ENCODE results near the gene DAB1.

Gene DAB1

DNA sequence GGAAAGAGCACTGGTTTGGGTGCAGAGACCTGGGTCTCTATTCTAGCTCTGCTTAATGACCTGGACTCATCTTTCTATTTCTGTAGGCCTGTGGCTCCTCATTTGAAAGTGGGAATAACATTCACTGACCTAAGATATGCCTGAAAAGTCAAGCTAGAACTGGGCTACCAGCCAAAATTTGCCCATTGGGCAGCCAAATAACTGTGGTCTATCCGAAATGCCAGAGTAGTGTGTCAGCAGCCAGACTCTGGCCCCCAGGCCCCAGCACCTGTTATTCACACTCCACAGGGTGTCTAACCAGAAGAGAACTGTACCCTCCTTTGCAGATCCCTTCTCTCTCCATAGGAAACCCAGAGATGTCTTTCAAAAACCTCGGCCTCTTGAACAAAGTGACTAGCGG, 12.6 kb downstream of the DAB1 start:
- no peak for DNase-seq (ENCODE audit: low read depth in 3 of 3)

DNA sequence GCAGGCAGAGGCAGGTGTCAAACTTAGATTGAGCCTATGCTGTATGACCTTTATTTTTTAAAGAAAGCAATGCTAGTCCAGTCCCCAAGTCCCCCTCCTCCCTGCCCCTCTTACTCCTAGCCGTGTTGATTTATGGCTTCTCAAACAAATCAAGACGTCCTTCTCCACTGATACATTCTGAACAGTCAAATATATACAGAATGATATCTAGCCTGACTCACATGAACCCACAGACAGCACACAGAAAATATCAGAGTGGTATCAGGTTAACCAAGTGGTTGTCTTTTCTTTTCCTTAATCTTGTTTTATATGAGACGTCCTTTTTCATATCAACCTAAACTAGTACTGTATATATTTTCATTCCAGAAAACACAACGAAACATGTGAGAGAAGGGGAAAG, 13.4 kb downstream of the DAB1 start:
- DNase-seq (ENCODE audit: low read depth in 3 of 3), result no peak

DNA sequence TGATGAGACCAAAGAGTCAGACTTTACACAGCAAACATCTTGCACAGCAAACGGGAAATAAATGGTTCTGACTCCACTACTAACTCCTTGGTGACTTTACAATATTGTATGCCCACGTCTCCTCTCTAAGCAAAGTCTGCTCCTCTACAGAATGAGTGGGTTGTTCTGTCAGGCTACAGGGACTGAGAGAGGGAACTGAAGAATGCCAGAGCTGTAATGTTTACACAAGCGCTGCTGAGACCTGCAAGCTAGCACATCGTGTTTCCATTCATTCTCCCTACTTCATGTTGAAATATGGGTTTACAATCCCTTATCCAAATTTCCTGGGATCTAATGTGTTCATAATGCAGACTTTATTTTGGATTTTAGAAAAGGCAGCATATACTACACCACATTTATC, 15.9 kb downstream of the DAB1 start:
- no peak for DNase-seq (ENCODE audit: low read depth in 3 of 3)

DNA sequence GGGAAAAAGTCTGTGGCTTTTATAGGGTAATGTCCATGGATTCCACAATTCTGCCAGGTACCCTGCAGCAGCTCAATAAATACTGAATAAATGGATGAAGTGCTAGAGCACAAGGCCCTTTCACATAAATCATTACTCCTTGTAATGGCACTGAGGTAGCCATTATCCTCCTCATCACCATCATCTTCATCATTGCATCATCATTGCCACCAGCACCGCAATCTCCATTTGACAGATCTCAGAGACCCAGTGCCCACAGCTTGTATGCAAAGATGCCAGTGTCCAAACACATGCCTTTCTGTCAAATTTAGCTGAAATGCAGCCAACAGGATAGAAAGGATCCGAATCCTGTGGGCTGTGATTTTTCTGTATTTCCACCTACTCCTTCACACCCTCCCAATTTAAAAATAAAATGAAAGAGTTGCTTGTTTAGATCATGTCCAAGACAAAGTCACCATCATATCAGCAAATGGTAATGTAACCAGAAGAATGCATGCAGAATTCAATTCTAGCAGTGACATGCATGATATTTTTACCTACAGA, 17.4 kb downstream of the DAB1 start:
- DNase-seq (ENCODE audit: low read depth in 3 of 3), result no peak

DNA sequence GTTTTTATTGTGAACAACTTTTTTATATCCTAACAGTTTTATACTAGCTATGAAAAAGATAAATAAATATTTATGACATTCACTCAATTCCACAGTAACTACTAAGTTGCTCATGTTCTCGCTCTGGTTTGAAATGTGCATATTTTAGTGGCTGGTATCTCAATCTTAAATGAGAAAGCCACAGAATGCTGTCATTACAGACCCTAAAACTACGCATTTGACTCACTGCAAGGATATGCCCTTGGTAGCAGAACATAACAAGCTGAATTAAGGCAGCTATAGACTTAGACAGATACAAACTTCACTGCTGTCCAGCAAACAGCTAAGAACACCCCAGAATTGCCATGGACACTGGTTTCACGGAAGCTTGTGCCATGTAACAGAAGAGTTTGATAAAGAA, 19.0 kb downstream of the DAB1 start:
- DNase-seq (ENCODE audit: low read depth in 3 of 3), result no peak

DNA sequence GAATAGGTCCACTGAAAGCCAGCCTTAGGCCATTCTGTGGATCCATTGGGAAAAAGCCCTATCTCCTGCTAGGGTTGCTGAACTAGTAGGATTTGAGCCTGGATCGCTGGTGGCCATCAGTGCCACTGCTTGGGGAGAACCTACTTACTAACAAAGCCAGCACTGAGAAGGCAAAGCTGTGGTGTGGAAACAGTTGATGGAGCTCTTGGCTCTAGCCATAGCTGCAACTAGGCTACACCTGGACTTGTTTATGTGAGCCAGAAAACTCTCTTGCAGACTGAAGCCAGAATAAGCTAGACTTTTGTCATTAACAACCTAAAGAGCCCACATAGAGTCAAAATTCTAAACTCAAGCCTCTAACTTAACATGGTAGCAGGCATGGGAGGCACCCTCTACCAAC, 20.7 kb downstream of the DAB1 start:
- no peak for DNase-seq (ENCODE audit: low read depth in 3 of 3)

DNA sequence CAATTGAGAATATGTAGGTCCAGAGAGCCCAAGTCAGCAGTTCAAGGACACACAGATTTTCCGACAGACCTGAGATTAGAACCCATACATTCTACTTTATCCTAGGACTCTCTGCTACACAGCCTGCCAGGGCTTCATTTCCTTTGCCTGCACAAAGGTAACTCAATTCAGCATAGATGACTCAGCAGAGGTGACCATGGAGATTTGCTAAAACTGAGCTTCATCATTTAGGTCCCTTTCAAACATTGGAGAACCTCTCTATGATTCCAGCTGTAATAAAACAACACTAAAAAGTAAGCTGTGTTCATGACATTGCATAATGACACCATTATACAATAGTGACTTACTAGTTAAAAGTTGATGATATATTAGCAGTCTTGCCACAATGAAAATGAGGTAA, 22.2 kb downstream of the DAB1 start:
- no peak for DNase-seq (ENCODE audit: low read depth in 3 of 3)

DNA sequence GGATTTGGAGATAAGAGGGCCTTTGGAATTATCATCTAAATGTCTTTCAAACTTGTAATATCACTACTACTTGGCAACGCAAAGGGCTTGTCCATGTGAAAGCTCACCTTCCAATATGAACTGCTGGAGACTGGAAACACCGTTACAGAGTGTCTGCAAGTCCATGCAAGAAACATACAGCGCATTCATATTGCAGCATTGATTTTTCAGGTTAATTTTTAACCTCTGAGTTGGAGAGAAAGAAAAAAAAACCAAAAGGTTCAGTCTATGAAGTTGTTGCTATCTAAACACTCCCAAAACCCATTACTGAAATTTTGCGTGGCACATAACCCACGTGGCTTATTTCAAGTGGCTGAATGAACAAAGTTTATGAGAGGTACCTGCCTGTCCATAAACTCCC, 23.8 kb downstream of the DAB1 start:
- no peak for DNase-seq (ENCODE audit: low read depth in 3 of 3)

DNA sequence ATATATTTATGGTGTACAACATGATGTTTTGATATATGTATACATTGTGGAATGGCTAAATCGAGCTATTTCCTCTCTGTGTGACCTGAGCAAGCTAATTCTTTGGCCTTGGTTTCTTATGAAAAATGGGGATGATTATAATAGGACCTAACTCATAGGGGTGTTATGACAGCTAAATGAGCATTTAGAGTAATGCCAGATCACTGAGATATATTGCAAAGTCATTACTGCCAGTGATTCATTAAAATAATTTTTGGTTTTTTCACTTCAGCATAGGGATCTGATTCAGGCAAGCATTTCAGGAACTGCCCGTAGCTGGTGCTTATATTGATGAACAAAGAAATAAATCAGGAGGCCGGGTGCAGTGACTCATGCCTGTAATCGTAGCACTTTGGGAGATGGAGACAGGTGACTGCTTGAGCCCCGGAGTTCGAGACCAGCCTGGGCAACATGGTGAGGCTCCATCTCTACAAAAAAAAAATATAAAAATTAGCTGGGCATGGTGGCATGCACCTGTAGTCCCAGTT, 30.7 kb downstream of the DAB1 start:
- DNase-seq (ENCODE audit: low read depth in 3 of 3), result no peak

DNA sequence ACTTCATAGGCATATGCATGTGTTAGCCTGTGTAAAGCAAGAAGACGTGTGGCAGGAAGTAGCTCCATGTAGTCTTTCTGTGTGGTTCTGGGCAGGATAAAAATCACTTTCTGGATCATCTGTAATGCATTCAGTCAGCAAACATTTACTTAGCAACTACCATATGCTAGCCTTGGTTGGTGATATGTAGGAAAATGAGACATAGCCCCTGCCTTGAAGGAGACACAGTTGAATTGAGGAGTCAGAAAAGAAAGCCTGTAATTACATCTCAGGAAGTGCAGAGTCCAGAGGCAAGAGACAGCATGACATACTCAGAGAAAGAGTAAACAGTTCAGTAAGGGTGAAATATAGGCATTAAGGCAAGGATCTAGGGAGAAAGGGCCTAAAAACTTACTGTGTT, 38.5 kb downstream of the DAB1 start:
- no peak for DNase-seq (ENCODE audit: low read depth in 3 of 3)

DNA sequence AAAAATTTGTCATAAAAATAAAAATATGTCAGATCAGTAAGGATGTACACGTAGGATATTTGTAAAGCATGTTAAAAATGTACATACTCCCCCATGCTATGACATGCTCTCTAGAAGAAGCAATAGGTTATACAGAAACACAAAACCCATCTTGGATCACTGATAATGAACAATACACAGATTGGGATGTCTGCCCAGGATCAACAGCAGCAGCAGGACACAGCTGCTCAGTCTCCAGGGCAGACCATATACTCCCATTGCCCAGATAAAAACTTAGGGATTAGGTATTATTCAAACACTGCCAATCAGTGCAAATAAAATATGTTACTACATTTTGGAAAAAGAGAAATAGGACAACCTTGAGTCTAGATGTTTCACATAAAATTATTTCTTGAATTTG, 39.0 kb downstream of the DAB1 start:
- DNase-seq (ENCODE audit: low read depth in 3 of 3), result no peak

DNA sequence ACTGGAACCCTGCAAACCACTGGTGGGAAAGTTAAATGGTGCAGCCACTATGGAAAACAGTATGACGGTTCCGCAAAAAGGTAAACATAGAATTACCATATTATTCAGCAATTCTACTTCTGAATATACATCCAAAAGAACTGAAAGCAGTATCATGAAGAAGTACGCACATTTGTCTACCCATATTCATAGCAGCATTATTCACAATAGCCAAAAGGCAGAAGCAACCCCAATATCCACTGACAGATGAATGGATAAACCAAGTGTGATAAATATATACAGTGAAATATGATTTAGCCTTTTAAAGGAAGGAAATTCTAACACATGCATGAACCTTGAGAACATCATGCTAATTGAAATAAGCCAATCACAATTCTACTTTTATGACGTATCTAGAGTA, 39.6 kb downstream of the DAB1 start:
- DNase-seq (ENCODE audit: low read depth in 3 of 3), result no peak

DNA sequence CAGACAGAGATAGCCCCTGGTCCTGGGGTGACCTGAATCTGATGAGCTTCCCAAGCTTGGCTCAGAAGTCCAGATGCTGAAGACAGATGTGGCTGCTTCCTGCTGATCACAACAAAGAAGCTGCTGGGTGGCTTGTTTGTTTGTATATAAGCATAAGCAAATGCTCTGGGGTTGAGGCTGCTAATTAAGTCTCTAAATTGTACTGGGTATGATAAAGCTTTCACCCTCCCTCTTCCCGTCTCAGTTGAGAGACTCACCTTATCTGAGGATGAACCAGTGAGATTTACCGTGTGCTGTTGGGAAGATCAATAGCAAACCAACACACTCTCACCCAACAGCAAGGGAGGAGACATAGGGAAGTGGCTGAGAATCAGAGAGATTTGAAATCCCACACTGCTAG, 42.0 kb downstream of the DAB1 start:
- DNase-seq (ENCODE audit: low read depth in 3 of 3), result no peak

DNA sequence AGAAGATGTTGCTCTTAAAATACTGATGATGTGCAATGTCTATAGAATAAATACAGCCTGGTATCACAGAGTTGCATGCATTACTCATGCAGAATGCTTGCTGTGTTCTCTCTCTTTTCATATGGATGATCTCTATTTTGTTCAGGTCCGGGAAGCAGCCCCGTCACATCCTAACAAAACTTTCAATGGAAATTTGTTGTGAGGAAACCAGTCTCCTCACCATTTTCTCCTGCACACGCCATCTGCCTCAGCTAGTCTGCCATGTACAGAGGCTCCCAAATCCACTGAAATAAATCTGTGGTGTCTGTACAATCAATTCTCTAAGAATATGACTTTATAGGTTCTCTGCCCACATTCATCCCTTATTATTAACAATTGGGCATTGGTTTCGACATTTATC, 42.4 kb downstream of the DAB1 start:
- no peak for DNase-seq (ENCODE audit: low read depth in 3 of 3)

DNA sequence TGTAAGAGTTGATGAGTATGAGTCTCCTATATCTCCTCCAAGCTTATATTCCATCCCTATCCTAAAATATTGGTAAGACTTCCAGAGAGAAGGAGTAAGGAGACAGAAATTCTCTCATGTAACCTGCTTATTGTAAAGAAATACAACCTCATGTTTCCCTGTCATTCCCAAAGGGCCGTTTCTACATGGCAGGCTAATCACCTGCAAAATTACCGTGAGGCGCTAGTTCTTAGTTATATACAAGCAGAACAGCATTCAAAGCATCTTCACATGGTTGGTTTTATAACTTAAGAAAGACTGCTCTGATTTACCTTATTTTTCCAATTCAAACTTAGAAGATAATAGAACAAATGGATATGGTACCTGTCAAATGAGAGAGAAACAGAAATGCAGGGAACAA, 42.9 kb downstream of the DAB1 start:
- no peak for DNase-seq (ENCODE audit: low read depth in 3 of 3)

DNA sequence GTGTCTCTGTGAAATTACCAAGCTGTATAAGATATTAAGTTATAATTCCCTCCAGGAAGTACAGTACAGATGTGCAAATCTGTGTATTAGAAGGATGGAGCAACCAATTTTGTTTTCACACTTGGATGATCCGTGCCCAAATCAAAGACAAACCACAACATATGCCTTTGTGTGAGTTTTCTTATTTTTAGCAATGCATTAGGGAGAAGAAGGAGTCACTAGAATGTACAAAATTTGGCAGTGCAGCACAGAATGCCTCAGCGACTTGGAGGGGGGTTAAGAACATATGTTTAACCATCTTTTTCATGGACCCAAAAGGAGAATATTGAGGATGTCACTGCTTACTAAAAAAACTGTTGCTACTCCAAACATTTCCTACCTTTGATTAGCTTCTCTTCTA, 45.3 kb downstream of the DAB1 start:
- DNase-seq (ENCODE audit: low read depth in 3 of 3), result no peak

DNA sequence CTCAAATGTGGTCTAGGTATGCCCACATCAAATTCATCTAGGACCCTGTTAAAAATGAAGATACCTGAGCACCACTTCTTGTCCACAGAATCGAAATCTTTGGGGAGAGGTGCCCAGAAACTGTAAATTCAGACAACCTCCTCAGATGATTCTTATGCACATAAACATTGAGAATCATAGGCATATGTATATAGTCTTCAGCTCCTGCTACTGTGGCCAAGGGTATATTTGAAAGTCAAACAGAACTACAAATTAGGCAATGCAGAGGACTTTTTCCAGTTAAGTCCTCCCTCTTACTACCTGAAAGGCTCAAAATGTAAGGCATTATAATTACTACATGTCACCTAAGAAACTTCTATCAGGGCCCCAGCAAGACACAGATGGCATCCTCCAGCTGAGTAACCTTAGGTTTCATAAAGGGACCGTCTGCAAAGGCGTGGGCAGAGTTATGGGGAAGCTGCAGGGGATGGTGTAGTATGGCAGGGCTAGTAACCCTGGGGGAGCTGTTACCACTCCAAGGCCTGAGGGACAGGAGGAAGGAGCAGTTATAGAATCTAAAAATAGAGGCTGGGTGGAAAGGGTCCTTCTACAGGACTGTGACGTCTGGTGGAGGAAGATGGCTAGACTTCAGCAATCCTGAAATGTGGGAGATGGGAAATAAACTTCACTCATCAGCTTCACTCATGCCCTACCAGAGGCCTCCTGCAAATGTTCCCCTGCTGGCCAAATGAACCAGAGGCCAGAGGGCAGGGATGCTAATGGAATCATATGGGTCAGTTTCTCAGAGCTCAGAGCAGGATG, 46.3 kb downstream of the DAB1 start:
- DNase-seq (ENCODE audit: low read depth in 3 of 3), result no peak

DNA sequence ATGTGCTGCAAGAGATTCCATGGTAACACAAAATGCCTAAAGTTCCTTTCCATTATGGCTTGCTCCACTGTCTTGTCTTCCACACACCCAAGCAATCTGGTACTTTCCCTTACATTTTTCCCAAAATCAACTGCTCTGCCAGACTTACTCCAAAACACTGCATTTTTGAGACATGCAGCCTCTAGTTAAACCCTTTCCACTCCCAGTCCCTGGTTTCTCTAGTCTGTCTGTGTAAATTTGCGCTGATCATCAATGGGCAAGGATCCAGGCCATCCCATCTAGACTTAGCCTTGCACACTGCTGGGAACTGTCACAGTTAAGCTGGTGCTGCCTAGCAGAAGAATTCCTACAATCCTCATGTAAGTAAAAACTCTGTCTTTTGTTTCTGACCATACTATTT, 47.8 kb downstream of the DAB1 start:
- no peak for DNase-seq (ENCODE audit: low read depth in 3 of 3)

DNA sequence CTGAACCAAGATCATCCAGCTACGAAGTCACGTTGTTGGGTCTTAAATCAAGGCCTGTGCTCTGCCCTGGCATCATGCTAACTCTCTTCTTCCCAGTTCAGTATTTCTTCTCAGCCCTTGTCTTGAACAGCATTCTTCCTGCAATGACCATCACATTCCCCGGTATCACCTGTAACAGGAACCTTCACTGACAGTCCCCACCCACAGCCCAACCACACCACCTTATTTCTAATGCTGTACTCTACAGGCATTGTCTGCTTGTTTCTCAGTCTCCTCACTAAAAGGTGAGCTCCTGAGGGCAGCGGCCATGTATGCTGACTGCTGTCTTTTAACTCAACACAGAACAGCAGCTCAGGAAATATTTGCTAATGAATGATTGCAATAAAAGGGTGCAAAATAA, 54.0 kb downstream of the DAB1 start:
- DNase-seq (ENCODE audit: low read depth in 3 of 3), result no peak

DNA sequence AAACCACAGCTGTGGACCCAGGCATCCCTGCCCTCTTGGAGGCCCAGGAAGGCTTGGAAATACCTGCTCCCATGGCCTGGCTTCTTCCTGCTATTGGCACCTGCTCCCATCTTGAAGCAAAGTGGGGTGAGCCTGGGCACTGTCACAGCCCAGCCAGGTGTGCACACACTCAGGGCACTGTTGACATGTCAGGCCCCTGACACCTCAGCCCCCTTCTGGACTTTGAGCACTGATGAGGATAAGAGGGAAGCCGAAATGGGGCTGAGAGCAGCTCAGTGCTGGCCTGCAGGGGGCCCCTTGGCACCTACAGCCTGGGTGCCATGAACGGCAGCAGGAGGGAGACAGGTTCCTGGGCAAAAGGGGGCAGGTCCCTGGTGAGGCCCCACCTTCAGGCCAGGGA, 55.9 kb downstream of the DAB1 start:
- DNase-seq (ENCODE audit: low read depth in 3 of 3), result no peak

DNA sequence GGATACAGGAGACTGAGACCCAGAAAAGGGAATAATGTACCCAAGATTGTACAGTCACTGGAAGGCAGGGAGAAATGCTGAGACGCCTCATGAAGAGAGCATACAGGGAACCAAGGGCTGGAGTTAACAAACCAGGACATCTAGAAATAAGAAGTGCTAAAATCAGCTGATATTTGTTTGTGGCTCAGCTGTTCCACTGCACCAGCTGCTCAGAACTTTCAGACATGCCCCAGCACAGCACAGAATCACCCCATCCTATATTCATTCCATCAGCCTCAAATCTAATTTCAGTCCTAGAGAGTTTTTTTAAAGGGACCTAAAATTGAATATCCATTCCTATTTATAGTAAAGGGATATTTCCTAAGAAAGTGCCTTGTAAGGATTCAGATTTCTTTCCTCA, 60.2 kb downstream of the DAB1 start:
- no peak for DNase-seq (ENCODE audit: low read depth in 3 of 3)

DNA sequence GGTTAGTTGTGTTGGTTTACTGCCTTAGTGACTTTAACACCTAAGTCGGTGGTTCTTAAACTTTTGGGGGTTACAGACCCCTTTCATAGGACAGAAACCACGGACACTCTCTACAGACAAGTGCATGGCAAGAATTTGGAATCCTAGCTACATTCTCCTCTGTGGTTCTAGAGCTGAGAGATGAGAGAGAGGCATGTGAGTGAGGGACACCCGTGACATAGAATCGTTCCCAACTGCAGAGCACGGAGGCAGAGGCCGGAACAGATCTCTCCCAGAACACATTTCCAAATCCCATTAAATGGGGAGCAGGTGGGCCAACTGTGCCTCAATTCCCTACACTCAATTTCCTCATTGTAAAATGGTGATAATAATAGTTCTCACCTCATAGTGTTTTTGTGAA, 60.7 kb downstream of the DAB1 start:
- DNase-seq (ENCODE audit: low read depth in 3 of 3), result no peak

DNA sequence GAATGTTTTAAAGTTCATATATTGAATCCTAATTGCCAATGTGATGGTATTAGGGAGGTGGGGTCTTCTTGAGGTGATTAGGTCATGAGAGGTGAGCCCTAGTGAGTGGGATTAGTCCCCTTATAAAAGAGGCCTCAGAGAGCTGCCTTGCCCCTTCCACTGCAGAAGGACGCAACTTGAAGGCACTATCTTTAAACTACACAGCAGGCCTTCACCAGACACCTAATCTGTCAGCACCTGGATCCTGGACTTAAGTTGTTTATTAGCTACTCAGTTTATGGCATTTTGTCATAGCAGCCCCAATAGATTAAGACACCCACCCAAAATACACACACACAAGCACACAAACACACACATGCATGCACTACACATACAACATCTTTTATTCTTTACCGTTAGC, 61.4 kb downstream of the DAB1 start:
- no peak for DNase-seq (ENCODE audit: low read depth in 3 of 3)

DNA sequence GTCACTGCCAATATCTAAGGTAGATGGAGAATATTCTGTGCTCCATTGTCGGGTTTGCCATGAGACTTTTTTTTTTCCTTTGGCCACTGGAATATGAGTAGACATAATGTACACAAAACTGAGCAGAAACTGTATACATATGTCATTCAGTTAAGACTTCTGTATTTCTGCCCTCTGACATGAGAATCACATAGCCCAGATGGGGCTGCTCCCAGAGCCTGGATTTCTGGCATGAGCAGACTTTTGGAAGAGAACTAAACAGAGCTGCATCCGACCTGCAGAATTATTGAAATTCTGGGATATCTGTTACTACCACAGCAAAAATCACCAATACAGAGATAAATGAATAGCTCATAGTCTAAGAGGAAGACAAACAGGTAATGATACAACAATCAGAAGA, 62.3 kb downstream of the DAB1 start:
- no peak for DNase-seq (ENCODE audit: low read depth in 3 of 3)

Measured in stimulated activated CD4-positive, alpha-beta T cell treated with anti-CD3 and anti-CD28 coated beads, TNF-alpha, amount 100 ng/mL, for 4 hours (primary cell).